ENCODE data around the gene BIN2. TPM values are rescaled to one million over a fixed set of nuclear protein-coding genes. Genes with fewer than 3 reads are reported as not detected.
A peak's percentile ranks its signal among the peaks of the same experiment; 100 is the strongest.

The BIN2 gene
- total and polyA plus RNA-seq, 2 of the 4 experiments (the other 2 are of a cell fraction): not detected

DNA sequence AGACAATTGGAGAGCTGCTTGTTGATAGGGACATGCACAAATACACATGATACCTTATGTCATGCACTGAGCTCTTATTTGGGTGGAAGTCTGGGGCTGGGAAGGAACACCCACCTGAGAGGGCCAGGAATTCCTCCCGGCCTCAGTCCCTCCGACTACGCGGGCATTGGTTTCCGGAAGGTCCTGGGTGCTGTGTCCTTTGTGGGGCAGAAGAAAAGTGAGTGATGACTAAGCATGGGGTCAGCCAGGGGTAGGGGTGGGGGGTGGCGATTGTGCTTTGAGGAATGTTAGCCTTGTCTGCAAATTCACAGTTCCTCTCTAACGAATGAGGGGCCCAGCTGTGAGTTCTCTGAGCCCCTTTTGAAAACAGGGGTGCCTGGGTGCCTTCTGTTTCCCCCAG is 21.7 kb upstream of the BIN2 start:
- Histone ChIP-seq H3K9me3 (ENCODE audit: control insufficient read depth, insufficient read depth, low read length) (no peaks in the 10 kb centered on the region), H2BK120ac (ENCODE audit: low read depth, low read length) (no peak overlapping the region), H3K4me2 (ENCODE audit: low read depth, low read length) (no peak overlapping the region), H3K9ac (ENCODE audit: low read depth, low read length) (no peak overlapping the region), H2AK5ac (ENCODE audit: low read depth, low read length) (0 out of 2 replicates have a peak overlapping the region, but pooled peaks have one; percentile 21), H3K23ac (ENCODE audit: low read depth, low read length) (no peak overlapping the region), H3K27me3 (ENCODE audit: control insufficient read depth, insufficient read depth, low read length) (no peaks in the 10 kb centered on the region), H2AK9ac (replicated peaks; ENCODE audit: low read depth, low read length, poor library complexity) (peak overlapping the region; percentile 11), H2BK20ac (ENCODE audit: low read depth, low read length) (no peak overlapping the region), H4K20me1 (ENCODE audit: insufficient read depth, low read length) (no peaks in the 10 kb centered on the region), H3K4me3 (ENCODE audit: insufficient read depth, low read depth, low read length) (no peak overlapping the region), H3K79me1 (ENCODE audit: low read depth in 1 of 2, low read length in 2 of 2) (no peaks in the 10 kb centered on the region), H3K14ac (replicated peaks; ENCODE audit: low read depth, low read length) (peak overlapping the region; percentile 25; the same call in 1 of the 2 replicates), H4K8ac (ENCODE audit: low read depth in 2 of 2, low read length in 2 of 2) (peak overlapping the region in 1 of 2 experiments; percentile 27; a peak in 1 of 4 replicates), H4K91ac (ENCODE audit: insufficient read depth, low read depth, low read length) (no peak overlapping the region), H2AFZ (replicated peaks; ENCODE audit: low read length, poor library complexity) (peak overlapping the region; percentile 56), H2BK15ac (ENCODE audit: low read depth, low read length) (no peak overlapping the region), H3K27ac (ENCODE audit: insufficient read depth, low read length) (no peak overlapping the region), H3K56ac (ENCODE audit: extremely low read depth, insufficient read depth, low read length) (no peak overlapping the region), H3K4me1 (ENCODE audit: control insufficient read depth, insufficient read depth, low read length) (peaks cover 4% of the 10 kb centered on the region), H3K18ac (ENCODE audit: low read depth, low read length) (no peak overlapping the region), H2BK5ac (ENCODE audit: low read depth, low read length, poor library complexity, severe bottlenecking) (no peak overlapping the region), H4K5ac (ENCODE audit: low read depth, low read length) (no peak overlapping the region), H3K9me1 (ENCODE audit: insufficient read depth, low read length) (peaks cover 2% of the 10 kb centered on the region; the same call in 1 of the 2 replicates), H3K36me3 (ENCODE audit: control insufficient read depth, insufficient read depth, low read length) (no peaks in the 10 kb centered on the region), H3K4ac (ENCODE audit: low read depth, low read length) (peak overlapping the region; percentile 32; the same call in 1 of the 2 replicates)
- in situ Hi-C loops (cut with MboI; ENCODE audit: low sequenced_read_pairs): loop anchor here (10.0 kb wide), 2 partner anchors 261 to 521 kb away; partner anchors contain the start of gene CSRNP2
- ChIA-PET CTCF (interaction anchor here (0.6 kb wide), 1 partner anchor 40 kb away, joined by 4 read pairs; no protein-coding TSS in a partner anchor), POLR2A (ENCODE audit: unreplicated experiment) (no interaction called here)
- WGBS, 2 experiments (ENCODE audit: extremely low coverage in 2 of 2, insufficient read length in 1 of 2): no CpG with 5 or more reads among the region's 7 CpGs
- no peak for TF ChIP-seq CTCF (conservative IDR thresholded peaks at IDR 0.05; ENCODE audit: low read depth, low read length)
- TF ChIP-seq BHLHE40 (IDR thresholded peaks at IDR 0.05; ENCODE audit: low read depth, low read length): no peak
- intact Hi-C loops (cut with micrococcal nuclease): loop anchor here (10.0 kb wide), 1 partner anchor 261 kb away; the partner anchor contains the start of gene CSRNP2
- DNase-seq (peak; percentile 16), ATAC-seq (ENCODE audit: low read depth) (no peak; the same call in 1 of the 2 replicates)
- BruUV-seq (replicated peaks): no TSS peak
- dilution Hi-C loops (cut with HindIII; ENCODE audit: low sequenced_read_pairs, unreplicated experiment): no loop called here

Measured in IMR-90 (cell line).